Measurements from ENCODE around the gene CC2D1B. TPM values are rescaled to one million over a fixed set of nuclear protein-coding genes. Genes with fewer than 3 reads are reported as not detected.

Gene CC2D1B
- total and polyA plus RNA-seq, 9 of the 15 experiments (the other 6 are each of a cell fraction or from before 2014, with no cell fraction given) = 1.2 to 33.6 (median 25.5) TPM

DNA sequence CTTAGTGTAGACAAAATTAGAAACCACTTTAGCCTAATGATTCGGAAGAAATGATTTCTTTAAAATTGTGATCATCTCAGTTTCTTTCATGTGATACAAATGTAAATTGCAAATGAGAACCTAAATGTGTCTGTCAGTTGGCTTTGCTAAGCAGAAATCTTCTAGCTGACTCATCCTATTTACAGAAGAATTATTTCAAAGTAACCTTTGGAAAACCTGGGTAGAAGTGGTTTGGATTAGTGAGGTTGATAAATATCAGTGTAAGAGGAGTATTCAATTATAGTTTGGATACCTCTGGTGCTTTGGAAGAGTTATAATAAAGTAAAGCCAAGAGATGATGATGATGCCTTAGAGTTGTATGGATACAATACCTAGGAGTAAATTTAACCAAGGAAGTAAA is 37.4 kb downstream of the CC2D1B start (continued):
- TF ChIP-seq, protein P1, sequence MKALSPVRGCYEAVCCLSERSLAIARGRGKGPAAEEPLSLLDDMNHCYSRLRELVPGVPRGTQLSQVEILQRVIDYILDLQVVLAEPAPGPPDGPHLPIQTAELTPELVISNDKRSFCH (CRISPR knock-in tag; IDR thresholded peaks at IDR 0.05) = no peak
- TF ChIP-seq, protein P1 (tag; IDR thresholded peaks at IDR 0.05) = no peak
- TF ChIP-seq ZFP1 (CRISPR knock-in tag; IDR thresholded peaks at IDR 0.05) (no peak), FUS (optimal IDR thresholded peaks at IDR 0.05; ENCODE audit: low read depth, low read length) (no peak), TARDBP (IDR thresholded peaks at IDR 0.05) (no peak), SMARCA4 (IDR thresholded peaks at IDR 0.05) (0 out of 2 replicates have a peak, but pooled peaks have one; percentile 32), DPF2 (IDR thresholded peaks at IDR 0.05) (no peak; the same call in 1 of the 2 replicates), ZNF354B (CRISPR knock-in tag; IDR thresholded peaks at IDR 0.05) (no peak), FOXK2 (conservative IDR thresholded peaks at IDR 0.05 in 1 of 2, IDR thresholded peaks at IDR 0.05 in 1 of 2; ENCODE audit: low read depth in 2 of 2) (0 out of 4 replicates have a peak, but pooled peaks of 1 of the 2 experiments have one; percentile 27), NRF1 (conservative IDR thresholded peaks at IDR 0.05 in 1 of 2, IDR thresholded peaks at IDR 0.05 in 1 of 2) (no peak), SIRT6 (IDR thresholded peaks at IDR 0.05; ENCODE audit: low read depth, low read length) (no peak), ZNF316 (IDR thresholded peaks at IDR 0.05) (peak; percentile 97), BCOR (IDR thresholded peaks at IDR 0.05) (no peak), C11orf30 (IDR thresholded peaks at IDR 0.05; ENCODE audit: low read depth) (peak; percentile 93), NFE2 (IDR thresholded peaks at IDR 0.05; ENCODE audit: low read depth) (peak; percentile 82), SMARCC2 (IDR thresholded peaks at IDR 0.05; ENCODE audit: low read depth) (peak; percentile 17; the same call in 1 of the 2 replicates), RAD21 (CRISPR knock-in tag; conservative IDR thresholded peaks at IDR 0.05 in 1 of 2, IDR thresholded peaks at IDR 0.05 in 1 of 2) (no peak), EP300 (IDR thresholded peaks at IDR 0.05; ENCODE audit: low read length) (no peak), MTF1 (CRISPR knock-in tag; IDR thresholded peaks at IDR 0.05; ENCODE audit: borderline replicate concordance) (no peak), ZNF143 (CRISPR knock-in tag; IDR thresholded peaks at IDR 0.05) (no peak), MAFK (IDR thresholded peaks at IDR 0.05; ENCODE audit: low read length) (peak; percentile 80), TAF9B (IDR thresholded peaks at IDR 0.05; ENCODE audit: partially characterized antibody) (no peak), KAT7 (CRISPR knock-in tag; IDR thresholded peaks at IDR 0.05; ENCODE audit: borderline replicate concordance) (no peak)
- TF ChIP-seq, protein P2, sequence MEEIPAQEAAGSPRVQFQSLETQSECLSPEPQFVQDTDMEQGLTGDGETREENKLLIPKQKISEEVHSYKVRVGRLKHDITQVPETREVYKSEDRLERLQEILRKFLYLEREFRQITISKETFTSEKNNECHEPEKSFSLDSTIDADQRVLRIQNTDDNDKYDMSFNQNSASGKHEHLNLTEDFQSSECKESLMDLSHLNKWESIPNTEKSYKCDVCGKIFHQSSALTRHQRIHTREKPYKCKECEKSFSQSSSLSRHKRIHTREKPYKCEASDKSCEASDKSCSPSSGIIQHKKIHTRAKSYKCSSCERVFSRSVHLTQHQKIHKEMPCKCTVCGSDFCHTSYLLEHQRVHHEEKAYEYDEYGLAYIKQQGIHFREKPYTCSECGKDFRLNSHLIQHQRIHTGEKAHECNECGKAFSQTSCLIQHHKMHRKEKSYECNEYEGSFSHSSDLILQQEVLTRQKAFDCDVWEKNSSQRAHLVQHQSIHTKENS (CRISPR knock-in tag; IDR thresholded peaks at IDR 0.05) = no peak
- TF ChIP-seq, protein P3, sequence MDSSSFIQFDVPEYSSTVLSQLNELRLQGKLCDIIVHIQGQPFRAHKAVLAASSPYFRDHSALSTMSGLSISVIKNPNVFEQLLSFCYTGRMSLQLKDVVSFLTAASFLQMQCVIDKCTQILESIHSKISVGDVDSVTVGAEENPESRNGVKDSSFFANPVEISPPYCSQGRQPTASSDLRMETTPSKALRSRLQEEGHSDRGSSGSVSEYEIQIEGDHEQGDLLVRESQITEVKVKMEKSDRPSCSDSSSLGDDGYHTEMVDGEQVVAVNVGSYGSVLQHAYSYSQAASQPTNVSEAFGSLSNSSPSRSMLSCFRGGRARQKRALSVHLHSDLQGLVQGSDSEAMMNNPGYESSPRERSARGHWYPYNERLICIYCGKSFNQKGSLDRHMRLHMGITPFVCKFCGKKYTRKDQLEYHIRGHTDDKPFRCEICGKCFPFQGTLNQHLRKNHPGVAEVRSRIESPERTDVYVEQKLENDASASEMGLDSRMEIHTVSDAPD (CRISPR knock-in tag; IDR thresholded peaks at IDR 0.05) = no peak
- TF ChIP-seq, protein P4, sequence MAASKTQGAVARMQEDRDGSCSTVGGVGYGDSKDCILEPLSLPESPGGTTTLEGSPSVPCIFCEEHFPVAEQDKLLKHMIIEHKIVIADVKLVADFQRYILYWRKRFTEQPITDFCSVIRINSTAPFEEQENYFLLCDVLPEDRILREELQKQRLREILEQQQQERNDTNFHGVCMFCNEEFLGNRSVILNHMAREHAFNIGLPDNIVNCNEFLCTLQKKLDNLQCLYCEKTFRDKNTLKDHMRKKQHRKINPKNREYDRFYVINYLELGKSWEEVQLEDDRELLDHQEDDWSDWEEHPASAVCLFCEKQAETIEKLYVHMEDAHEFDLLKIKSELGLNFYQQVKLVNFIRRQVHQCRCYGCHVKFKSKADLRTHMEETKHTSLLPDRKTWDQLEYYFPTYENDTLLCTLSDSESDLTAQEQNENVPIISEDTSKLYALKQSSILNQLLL (CRISPR knock-in tag; IDR thresholded peaks at IDR 0.05; ENCODE audit: borderline replicate concordance) = no peak
- TF ChIP-seq, protein P5, sequence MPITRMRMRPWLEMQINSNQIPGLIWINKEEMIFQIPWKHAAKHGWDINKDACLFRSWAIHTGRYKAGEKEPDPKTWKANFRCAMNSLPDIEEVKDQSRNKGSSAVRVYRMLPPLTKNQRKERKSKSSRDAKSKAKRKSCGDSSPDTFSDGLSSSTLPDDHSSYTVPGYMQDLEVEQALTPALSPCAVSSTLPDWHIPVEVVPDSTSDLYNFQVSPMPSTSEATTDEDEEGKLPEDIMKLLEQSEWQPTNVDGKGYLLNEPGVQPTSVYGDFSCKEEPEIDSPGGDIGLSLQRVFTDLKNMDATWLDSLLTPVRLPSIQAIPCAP (CRISPR knock-in tag; IDR thresholded peaks at IDR 0.05; ENCODE audit: borderline replicate concordance) = no peak
